CD4-positive, alpha-beta T cell treated with Interferon gamma for 1 hour (primary cell): Measurements from ENCODE around the gene RMND1.
"Not testable (repeated sequence)": the region's sequence is repeated elsewhere in the genome, so short reads cannot be mapped to it uniquely, and the experiment has no call there.

Experiments
- DNase-seq: peaks from one replicate; pipeline ENCODE4 v3.0.0-alpha.2; 2020

Gene RMND1

DNA sequence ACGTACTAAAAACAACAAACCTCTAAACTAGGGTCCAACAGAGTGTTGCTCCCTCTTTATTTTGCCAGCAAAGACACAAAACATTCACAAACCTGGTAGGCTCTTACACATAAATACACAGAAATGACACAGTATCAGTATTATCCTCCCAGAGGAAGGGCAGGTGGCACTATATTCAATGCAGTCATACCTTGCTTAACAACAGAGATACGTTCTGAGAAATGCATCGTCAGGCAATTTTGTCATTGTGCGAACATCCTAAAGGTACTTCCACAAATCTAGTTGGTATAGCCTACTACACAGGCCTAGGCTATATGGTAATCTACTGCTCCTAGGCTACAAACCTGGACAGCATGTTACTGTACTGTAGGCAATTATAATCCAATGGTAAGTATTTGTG lies 70.2 kb downstream of the RMND1 start:
- DNase-seq: no peak

DNA sequence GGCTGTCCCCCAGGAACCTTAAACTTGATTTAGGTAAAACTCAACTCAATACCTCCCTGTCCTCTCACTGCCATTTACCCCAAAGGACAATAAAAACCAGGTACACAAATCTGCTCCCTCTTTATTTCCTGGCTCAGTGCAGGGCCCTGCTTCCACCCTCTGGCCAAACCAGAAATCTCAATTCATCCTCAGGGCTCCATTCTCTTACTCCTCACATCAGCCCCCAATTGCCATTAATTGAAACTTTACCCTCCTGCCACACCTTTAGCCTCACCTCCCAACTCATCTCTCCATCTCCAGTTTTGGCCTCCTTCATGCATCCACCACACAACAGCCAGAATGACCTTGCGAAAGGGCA lies 71.1 kb downstream of the RMND1 start:
- no peak for DNase-seq

DNA sequence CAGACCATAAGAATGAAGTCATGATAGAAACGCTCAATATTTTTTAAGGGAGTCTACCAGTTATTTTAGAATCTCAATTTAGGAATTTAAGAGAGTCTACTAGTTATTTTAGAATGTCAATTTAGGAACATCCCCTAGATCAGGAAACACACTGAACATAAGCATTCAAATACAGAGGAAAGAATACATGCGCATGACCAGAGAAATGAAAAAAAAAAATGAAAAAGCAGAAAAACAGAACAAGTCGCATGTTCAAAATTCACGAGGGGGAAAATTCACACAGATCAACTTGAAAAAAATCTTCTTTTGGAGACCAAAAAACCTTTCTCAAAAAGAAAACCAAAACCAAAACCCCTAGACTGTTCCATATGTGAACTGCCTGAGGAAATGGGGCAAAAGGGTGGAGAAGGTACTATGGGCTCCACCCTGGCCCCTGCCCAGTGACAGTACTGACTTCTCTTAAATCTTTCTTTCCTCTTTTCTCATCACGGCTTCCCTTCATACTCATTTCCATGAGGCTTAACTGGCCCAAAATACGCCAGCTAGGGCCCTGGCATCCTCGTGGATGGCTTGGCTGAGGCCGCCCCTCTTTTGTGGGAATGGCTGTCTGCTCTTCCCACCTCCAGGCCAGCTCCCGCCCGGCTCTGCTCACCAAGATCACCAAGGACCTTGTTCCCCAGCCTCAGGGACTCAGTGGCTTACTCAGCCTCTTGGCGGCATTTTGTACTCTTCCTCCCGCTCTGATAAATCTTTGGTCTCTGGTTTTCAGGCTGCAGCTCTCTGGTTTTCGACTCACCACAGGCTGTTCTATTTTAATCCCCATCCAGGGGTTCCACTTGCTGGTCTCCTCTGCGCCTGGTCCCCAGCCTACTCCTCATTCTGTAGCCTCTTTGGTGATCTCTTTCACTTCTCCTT lies 71.7 kb downstream of the RMND1 start:
- peak; percentile 21 for DNase-seq

DNA sequence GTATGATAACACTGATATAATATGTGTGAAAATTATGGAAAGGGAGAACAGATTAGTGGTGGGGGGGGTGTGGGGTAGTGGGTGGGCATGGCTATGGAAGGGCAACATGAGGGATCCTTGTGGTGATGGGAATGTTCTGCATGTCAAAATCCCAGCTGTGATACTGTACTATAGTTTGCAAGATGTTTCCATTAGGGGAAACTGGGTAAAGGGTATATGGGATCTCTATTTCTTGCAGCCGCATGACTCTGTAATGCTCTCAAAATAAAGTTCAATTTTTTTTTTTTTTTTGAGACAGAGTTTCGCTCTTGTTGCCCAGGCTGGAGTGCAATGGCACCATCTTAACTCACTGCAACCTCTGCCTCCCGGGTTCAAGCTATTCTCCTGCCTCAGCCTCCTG lies 74.8 kb downstream of the RMND1 start:
- DNase-seq: no peak

DNA sequence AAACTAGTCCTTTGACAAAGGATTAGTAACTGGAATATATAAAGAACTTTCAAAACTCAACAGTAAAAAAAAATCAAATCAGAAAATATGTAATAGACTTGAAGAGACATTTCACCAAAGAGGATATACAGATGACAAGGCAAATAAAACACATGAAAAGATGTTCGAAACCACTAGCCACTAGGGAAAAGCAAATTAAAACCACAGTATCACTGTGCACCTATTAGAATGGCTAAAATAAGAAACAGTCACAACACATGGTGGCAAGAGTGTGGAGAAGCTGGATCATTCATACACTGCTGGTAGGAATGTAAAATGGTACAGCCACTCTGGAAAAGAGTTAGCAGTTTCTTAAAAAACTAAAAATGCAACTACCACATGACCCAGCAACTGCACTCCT lies 75.5 kb downstream of the RMND1 start:
- DNase-seq: no peak

DNA sequence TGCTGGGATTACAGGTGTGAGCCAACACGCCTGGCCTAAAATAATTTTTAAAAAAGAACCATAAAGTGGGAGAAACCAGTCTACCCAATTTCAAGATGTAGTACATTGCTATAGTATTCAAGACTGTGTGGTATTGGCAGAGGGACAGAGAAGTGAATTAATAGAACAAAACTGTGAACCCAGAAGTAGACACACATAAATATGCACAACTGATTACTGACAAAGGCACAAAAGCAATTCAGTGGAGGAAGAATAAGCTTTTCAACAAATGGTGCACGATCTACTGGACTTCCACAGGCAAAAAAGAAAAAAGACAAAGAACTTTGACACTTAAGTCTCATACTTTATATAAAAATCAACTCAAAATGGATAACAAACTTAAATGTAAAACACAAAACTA lies 76.1 kb downstream of the RMND1 start:
- DNase-seq: no peak

DNA sequence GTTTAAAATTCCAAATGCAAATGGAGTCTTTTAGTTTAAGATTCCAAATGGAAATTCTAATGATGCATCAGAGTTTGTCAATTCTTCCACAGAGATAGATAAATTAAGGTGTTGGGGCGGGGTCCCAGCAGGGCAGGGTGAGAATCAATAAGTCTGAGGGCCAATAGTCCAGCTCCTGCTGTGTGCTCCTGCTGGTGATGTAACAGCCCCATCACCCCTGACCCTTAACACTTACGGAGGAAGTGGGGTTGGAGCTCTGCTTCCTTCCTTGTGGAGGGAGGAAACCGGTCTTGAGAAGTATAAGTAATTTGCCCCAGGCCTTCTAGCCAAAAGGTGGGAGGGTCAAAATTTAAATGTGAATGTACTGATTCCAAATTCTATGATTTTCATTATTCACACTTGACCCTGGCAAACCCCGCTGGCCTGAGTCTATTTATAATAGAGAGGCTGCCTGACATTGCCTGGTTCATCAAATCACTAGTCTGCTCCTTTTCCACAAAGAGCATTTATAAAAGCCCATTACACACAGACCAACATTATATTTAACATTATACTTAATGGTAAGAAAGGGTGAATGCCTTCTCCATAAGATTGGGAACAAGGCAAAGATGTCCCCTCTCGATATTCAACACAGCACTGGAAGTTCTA lies 77.8 kb downstream of the RMND1 start:
- DNase-seq: no peak

DNA sequence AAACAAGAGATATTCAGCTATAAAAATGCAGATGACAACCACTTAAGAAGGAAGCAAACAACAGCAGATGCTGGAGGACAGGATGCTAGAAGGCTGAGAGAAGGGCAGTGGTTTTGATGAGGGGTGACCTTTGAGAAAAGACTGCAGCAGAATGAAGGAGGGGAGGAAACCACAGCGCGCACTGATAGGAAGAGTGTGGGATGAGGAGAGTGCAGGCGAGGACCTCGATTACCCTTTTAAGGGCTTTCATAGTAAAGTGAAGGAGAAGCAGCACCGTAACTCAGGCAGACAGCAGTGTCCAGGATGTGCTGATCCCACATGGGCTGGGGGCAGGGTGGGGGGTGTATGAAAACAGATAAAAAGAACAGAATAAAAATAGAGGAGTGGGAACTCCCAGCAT lies 79.8 kb downstream of the RMND1 start:
- no peak for DNase-seq

DNA sequence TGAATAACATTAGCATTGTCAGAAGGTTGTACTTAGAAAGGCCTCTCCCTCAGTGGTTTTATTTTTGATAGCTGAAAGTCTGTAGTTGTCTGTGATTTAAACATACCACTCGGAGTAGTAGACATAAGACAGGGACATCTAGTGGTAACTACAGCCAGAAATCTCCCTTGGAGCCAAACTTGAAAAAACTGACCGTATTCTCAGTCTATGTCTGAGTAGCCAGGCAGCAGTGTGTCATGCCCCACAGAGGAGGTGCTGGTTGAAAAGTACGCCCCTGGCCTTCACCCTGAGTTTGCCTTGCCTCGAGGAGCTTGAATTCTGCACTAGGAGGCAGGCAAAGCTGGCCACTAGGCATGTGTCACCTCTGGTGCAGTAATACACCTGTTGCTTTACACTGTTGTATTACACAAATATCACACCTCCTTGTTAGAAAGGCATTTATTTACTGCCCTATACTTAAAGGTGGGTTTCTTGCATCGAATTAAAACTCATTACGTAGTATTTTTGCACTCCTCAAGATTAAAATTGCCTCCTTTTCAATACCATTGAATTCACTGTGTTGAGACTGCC lies 81.3 kb downstream of the RMND1 start:
- DNase-seq: no peak

DNA sequence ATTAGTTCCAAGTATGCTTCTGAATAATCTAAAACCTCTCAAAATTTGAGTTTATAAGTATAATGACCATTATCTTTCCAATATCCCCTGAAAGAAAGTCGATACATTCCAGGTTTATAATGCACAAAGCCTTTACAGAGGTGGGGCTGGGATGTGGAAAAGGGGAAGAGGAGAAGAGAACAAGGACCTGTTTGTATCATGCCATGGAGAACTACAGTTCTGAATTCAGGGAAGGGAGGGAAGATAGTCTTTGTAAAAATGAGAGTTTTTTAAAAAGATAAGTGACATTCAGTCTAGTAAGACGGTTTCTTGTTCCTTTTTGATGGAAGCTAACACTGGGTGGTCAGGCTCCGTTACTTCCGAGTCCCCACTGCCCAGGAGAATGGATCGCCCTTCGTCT lies 86.7 kb downstream of the RMND1 start:
- DNase-seq: no peak

DNA sequence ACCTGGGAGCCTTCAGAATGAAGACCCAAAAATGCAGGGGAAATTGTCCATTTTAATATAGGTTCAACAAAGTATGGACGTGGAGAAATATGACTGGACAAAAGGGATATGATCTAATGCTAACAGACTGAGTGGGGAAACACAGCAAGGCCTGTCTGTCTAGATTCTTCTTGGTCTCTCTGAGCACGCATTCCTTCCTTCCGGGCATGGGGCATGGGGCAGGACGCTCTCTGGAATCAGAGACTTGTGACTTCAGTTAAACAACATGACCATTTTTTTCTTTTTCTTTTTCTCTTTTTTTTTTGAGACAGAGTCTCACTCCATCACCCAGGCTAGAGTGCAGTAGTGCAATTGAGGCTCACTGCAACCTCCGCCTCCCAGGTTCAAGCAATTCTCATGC lies 92.4 kb downstream of the RMND1 start:
- DNase-seq: no peak

DNA sequence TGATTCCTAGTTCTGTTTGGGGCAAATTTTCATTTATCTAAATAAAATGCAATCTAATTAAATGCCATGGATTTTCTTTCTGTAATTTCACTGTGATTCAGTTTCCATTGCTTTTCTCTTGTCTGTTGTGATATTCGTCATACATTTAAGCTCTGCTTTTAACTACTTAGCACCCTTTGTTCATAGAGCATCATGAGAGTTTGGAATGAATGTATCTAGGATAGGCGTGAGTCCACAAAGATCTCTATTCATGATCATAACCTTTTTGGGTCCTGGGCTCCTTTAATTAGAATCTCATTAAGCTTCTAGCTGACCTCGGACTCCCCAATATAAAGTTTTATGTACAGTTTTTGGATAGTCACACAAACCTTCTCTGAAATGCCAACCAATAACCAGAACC lies 93.5 kb downstream of the RMND1 start:
- DNase-seq: no peak

DNA sequence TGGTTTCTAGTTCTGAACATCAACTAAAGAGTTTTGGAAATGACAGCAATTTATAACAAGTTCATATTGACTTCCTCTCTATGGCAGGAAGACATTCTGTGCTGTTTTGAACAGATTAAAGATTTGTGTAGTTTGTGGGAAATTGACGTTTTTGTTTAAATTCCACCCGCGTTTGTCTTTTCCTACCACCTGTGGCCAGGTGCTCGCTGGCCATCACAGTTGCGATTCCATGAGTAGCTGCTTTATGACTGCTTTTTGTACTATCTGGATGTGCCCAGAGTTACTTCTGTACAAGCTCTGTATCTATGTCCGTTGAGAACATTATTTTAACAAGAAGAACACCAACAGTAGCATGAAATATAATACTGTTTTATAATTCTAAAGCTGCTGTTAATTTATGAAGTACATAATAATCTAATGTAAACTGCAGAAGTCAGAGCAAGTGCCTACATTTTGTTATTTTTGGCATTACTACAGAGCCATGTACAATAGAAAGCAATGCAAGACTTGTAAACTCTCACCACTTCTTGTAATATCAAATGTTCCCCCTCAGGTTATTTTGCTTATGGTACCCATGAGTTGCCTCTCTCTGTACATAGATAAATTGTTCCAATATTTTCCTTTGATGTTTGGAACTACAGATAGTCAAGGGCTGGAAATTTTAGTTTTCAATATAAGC lies 94.0 kb downstream of the RMND1 start:
- no peak for DNase-seq

DNA sequence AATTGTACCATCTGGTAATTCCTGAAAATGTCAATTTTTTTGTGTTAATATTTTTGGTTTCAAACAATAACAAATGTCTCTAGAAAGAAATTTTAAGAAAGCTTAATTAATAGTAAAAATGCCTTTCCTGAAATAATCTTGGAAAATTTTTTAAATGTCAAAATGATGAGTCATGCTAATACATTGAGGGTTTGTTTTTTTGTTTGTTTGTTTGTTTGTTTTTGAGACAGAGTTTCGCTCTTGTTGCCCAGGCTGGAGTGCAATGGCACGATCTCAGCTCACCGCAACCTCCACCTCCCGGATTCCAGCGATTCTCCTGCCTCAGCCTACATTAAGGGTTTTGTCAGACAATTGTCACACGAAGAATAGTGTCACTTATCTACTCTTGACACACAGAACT lies 94.9 kb downstream of the RMND1 start:
- not testable (repeated sequence) for DNase-seq
